Lower lobe of right lung (tissue), 2 donors: ENCODE measurements around the gene CLTC. TPM values are rescaled to one million over a fixed set of nuclear protein-coding genes. Genes with fewer than 3 reads are reported as not detected.

Experiments
- ATAC-seq, 2 donors: fragments of 200-7000 bp; cut with Tn5 transposase; one replicate each; pipeline ENCODE4 v1.9.1; 2020 to 2022; ENCODE audit warnings: mild to moderate bottlenecking in 2 of 2, moderate library complexity in 2 of 2
- DNase-seq: peaks from one replicate; pipeline ENCODE4 v3.0.0-alpha.2; 2020
- H3K27ac ChIP-seq: fragments of 200-600 bp; one replicate; pipeline ENCODE4 v1.8.0; 2022
- H3K27me3 ChIP-seq: fragments of 200-600 bp; one replicate; pipeline ENCODE4 v1.8.0; 2022; ENCODE audit warnings: low read depth
- H3K36me3 ChIP-seq: fragments of 200-600 bp; one replicate; pipeline ENCODE4 v1.8.0; 2022; ENCODE audit warnings: mild to moderate bottlenecking
- H3K4me1 ChIP-seq: fragments of 200-600 bp; one replicate; pipeline ENCODE4 v1.8.0; 2022
- H3K4me3 ChIP-seq: fragments of 200-600 bp; one replicate; pipeline ENCODE4 v1.8.0; 2022; ENCODE audit warnings: mild to moderate bottlenecking
- H3K9me3 ChIP-seq: fragments of 200-600 bp; one replicate; pipeline ENCODE4 v1.8.0; 2022
- intact Hi-C: fragments of 100-400 bp; cut with DNase I; formaldehyde crosslinking; loops from one replicate; pipeline ENCODE4 v1.11.0; 2022
- total RNA-seq: library from RNA; stranded (reverse); fragmentation: NEBNext Ultra II Directional; extraction: Animal tissue kit (Norgen Biotek cat#: 25700); gene quantifications from one replicate; pipeline ENCODE4 v1.2.1, GENCODE V29; 2021
- TF ChIP-seq, protein P1 (sequence below): fragments of 200-600 bp; IDR thresholded peaks from one replicate; pipeline ENCODE4 v1.8.0; 2022; ENCODE audit warnings: antibody characterized with exemption, mild to moderate bottlenecking
- donor health status: DM: no; HTN: yes; CAD: no; lungs with severe emphysema.

Gene CLTC
- total RNA-seq, 1 donor from 2014 or later, result 220 TPM

DNA sequence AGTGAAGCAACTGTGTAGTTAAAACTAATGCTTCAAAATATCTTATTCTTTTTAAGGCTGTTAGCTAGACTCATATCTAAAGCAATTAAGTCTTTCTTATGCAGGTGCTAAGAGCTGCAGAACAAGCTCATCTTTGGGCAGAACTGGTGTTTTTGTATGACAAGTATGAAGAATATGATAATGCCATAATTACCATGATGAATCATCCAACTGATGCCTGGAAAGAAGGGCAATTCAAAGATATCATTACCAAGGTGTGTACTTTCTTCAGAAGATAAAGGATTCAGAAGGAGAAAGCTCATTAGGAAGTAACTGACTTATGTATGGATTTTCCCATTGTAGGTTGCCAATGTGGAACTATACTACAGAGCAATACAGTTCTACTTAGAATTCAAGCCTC, 63.6 kb downstream of the CLTC start:
- no peaks in the 10 kb centered on the region for H3K27me3 ChIP-seq
- H3K4me3 ChIP-seq, result no peak overlapping the region
- TF ChIP-seq, protein P1, sequence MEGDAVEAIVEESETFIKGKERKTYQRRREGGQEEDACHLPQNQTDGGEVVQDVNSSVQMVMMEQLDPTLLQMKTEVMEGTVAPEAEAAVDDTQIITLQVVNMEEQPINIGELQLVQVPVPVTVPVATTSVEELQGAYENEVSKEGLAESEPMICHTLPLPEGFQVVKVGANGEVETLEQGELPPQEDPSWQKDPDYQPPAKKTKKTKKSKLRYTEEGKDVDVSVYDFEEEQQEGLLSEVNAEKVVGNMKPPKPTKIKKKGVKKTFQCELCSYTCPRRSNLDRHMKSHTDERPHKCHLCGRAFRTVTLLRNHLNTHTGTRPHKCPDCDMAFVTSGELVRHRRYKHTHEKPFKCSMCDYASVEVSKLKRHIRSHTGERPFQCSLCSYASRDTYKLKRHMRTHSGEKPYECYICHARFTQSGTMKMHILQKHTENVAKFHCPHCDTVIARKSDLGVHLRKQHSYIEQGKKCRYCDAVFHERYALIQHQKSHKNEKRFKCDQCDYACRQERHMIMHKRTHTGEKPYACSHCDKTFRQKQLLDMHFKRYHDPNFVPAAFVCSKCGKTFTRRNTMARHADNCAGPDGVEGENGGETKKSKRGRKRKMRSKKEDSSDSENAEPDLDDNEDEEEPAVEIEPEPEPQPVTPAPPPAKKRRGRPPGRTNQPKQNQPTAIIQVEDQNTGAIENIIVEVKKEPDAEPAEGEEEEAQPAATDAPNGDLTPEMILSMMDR, result no peak
- ATAC-seq (no peak), DNase-seq (no peak)
- no peaks in the 10 kb centered on the region for H3K4me1 ChIP-seq
- no peak overlapping the region for H3K27ac ChIP-seq
- intact Hi-C loops, result no loop called here
- H3K36me3 ChIP-seq, result peaks cover 100% of the 10 kb centered on the region
- no peaks in the 10 kb centered on the region for H3K9me3 ChIP-seq

DNA sequence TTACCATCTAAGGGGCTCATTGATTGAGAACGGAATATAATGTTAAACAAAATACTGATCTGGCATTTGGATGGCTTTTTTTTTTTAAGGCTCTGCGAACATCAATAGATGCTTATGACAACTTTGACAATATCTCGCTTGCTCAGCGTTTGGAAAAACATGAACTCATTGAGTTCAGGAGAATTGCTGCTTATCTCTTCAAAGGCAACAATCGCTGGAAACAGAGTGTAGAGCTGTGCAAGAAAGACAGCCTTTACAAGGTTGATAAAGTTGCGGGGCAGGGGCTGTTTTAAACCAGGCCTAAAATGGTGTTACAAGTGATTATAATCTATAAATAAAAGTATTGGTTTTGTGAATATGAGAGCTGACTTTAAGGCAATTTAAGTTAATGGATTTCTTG, 65.3 kb downstream of the CLTC start:
- DNase-seq (no peak), ATAC-seq (no peak)
- Histone ChIP-seq H3K4me3 (no peak overlapping the region), H3K27me3 (no peaks in the 10 kb centered on the region), H3K36me3 (peaks cover 100% of the 10 kb centered on the region), H3K9me3 (no peaks in the 10 kb centered on the region), H3K4me1 (no peaks in the 10 kb centered on the region), H3K27ac (no peak overlapping the region)
- intact Hi-C loops, result no loop called here
- TF ChIP-seq, protein P1, result no peak

DNA sequence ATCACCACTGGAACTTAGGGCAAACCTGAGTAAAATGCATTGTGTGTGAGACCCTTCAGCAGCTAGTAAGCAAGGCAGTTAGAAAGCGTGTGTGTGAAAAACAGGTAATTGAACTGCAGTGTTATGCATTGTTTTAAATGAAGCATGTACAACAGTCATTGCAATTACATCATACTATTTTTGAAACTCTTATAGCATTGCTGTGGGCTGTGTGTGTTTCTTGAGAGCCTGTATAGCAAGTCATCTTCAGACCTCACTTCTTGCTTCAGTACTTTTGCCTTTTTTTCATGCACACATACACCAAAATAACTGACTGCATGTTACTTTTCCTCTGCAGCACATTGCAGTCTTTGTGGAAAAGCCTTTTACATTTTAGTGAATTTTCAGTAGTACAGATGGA, 68.3 kb downstream of the CLTC start:
- no peaks in the 10 kb centered on the region for H3K9me3 ChIP-seq
- peaks cover 100% of the 10 kb centered on the region for H3K36me3 ChIP-seq
- intact Hi-C loops, result no loop called here
- H3K4me3 ChIP-seq, result no peak overlapping the region
- TF ChIP-seq, protein P1, result no peak
- no peak overlapping the region for H3K27ac ChIP-seq
- ATAC-seq, result no peak
- no peak for DNase-seq
- H3K27me3 ChIP-seq, result no peaks in the 10 kb centered on the region
- H3K4me1 ChIP-seq, result no peaks in the 10 kb centered on the region

DNA sequence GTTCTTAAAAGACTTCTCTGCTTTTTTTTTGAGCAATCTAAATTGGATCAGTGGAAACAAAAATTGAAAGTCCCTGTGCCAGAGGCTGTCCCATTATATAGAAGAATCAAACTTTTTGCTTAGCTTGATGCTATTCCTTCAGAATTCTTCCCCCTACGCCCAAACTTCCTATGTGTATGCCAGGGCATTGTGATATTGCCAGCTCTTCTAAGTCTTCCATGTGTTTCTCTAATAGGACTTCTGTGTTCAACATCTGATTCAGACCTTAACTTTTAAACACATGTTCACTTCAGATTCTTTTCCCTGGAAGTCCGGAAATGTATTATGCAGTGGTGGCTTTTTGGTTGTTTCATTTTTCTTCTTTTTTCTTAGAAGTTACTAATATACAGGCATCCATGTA, 68.8 kb downstream of the CLTC start:
- Histone ChIP-seq H3K27me3 (no peaks in the 10 kb centered on the region), H3K4me3 (no peak overlapping the region), H3K36me3 (peaks cover 100% of the 10 kb centered on the region), H3K4me1 (no peaks in the 10 kb centered on the region), H3K9me3 (no peaks in the 10 kb centered on the region), H3K27ac (no peak overlapping the region)
- no peak for DNase-seq
- TF ChIP-seq, protein P1, result no peak
- no peak for ATAC-seq
- intact Hi-C loops, result no loop called here

DNA sequence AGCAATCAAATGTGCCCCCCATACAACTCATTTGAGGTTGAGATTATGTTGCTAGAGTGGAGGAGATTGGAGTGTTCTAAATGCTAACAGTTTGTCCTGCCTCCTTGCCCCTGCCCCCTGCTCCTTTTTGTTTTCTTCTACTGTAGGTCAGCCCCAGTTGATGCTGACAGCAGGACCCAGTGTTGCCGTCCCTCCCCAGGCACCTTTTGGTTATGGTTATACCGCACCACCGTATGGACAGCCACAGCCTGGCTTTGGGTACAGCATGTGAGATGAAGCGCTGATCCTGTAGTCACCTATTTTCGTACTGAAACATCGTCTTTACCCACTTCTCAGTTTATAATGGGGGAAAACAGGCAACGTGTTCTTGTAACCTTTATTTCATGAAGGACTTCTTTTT, 73.9 kb downstream of the CLTC start:
- no peak overlapping the region for H3K4me3 ChIP-seq
- no peaks in the 10 kb centered on the region for H3K27me3 ChIP-seq
- ATAC-seq (no peak), DNase-seq (no peak)
- H3K27ac ChIP-seq, result no peak overlapping the region
- no peaks in the 10 kb centered on the region for H3K9me3 ChIP-seq
- no peaks in the 10 kb centered on the region for H3K4me1 ChIP-seq
- TF ChIP-seq, protein P1, result no peak
- intact Hi-C loops, result no loop called here
- H3K36me3 ChIP-seq, result peaks cover 100% of the 10 kb centered on the region

DNA sequence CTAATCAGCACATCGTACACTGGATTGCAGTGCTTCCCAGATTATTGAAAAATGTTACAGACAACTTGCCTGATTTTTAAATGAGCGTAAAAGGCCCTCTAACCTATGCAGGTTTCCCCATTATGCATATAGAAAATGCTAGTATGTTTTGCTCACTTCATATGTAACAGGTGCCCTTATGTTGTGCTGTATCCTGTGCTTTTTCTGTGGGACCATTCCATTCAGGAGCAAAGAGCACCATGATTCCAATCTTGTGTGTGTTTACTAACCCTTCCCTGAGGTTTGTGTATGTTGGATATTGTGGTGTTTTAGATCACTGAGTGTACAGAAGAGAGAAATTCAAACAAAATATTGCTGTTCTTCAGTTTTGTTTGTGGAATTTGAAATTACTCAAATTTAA, 74.6 kb downstream of the CLTC start:
- H3K4me3 ChIP-seq, result no peak overlapping the region
- no peak for DNase-seq
- peaks cover 100% of the 10 kb centered on the region for H3K36me3 ChIP-seq
- no peak overlapping the region for H3K27ac ChIP-seq
- H3K27me3 ChIP-seq, result no peaks in the 10 kb centered on the region
- intact Hi-C loops, result no loop called here
- H3K9me3 ChIP-seq, result no peaks in the 10 kb centered on the region
- ATAC-seq, result no peak
- H3K4me1 ChIP-seq, result no peaks in the 10 kb centered on the region
- TF ChIP-seq, protein P1, result no peak
